Lower leg skin (tissue), 3 donors: ENCODE measurements around the gene PTGR3.

Source experiments
- CTCF ChIP-seq, 3 donors: fragments of 450-650 bp; IDR thresholded peaks; one replicate each; pipeline ENCODE4 v1.5.1; 2016; ENCODE audit warnings: antibody characterized with exemption in 3 of 3, mild to moderate bottlenecking in 3 of 3, moderate library complexity in 2 of 3
- POLR2A ChIP-seq, 2 donors: fragments of 450-650 bp; IDR thresholded peaks; one replicate each; pipeline ENCODE4 v1.6.1; 2016 to 2017; ENCODE audit warnings: antibody characterized with exemption in 2 of 2, mild to moderate bottlenecking in 1 of 2, moderate library complexity in 1 of 2

GRCh38 chr18:75249672-75250470 lies 40.9 kb upstream of the PTGR3 start:
- no peak for TF ChIP-seq POLR2A (IDR thresholded peaks at IDR 0.05)
- TF ChIP-seq CTCF (IDR thresholded peaks at IDR 0.05) = no peak
